Esophagus muscularis mucosa (tissue), 4 donors: Measurements from ENCODE around the gene IZUMO2. TPM values are rescaled to one million over a fixed set of nuclear protein-coding genes. Genes with fewer than 3 reads are reported as not detected.

ENCODE experiments used
- DNase-seq: peaks from one replicate; pipeline ENCODE4 v3.0.0-alpha.2; 2017; ENCODE audit errors: extremely low spot score
- H3K27ac ChIP-seq, 4 donors: fragments of 200-600 bp; sonication (generic); replicated peaks in 1 of 4; 1 replicate in 3 of 4; 2 replicates in 1 of 4; pipeline ENCODE4 v1.5.1; 2016 to 2019; ENCODE audit warnings: mild to moderate bottlenecking in 1 of 4
- H3K27me3 ChIP-seq, 4 donors: fragments of 200-600 bp; sonication (generic); one replicate each; pipeline versions ENCODE4 v1.5.1 to v1.6.0; 2016 to 2019
- H3K36me3 ChIP-seq, 4 donors: fragments of 200-600 bp; sonication (generic); one replicate each; pipeline ENCODE4 v1.5.1; 2016 to 2019
- H3K4me1 ChIP-seq, 4 donors: fragments of 200-600 bp; sonication (generic); one replicate each; pipeline ENCODE4 v1.5.1; 2016 to 2019
- H3K4me3 ChIP-seq, 4 donors: fragments of 200-600 bp; sonication (generic); 1 replicate in 2 of 4; 2 replicates in 2 of 4; pipeline ENCODE4 v1.5.1; 2016 to 2019; ENCODE audit warnings: mild to moderate bottlenecking in 4 of 4, moderate library complexity in 1 of 4
- H3K9me3 ChIP-seq, 4 donors: fragments of 200-600 bp; sonication (generic); 1 replicate in 3 of 4; 2 replicates in 1 of 4; pipeline ENCODE4 v1.5.1; 2016 to 2019
- CTCF ChIP-seq, 3 experiments: fragments of 200-600 bp in 2 of 3; fragments of 450-650 bp in 1 of 3; sonication (generic) in 2 of 3; IDR thresholded peaks; one replicate each; pipeline ENCODE4 v1.5.1; 2017 to 2019; ENCODE audit warnings: antibody characterized with exemption in 3 of 3, mild to moderate bottlenecking in 2 of 3, moderate library complexity in 1 of 3
- EP300 ChIP-seq: sonication (generic); formaldehyde crosslinking; IDR thresholded peaks from one replicate; pipeline ENCODE4 v1.6.1; 2017; ENCODE audit warnings: antibody characterized with exemption
- POLR2A ChIP-seq: fragments of 450-650 bp; IDR thresholded peaks from one replicate; pipeline ENCODE4 v1.6.1; 2017; ENCODE audit warnings: antibody characterized with exemption, moderate library complexity, mild to moderate bottlenecking, low read depth
- POLR2AphosphoS5 ChIP-seq, 2 donors: sonication (generic); formaldehyde crosslinking; IDR thresholded peaks; one replicate each; pipeline ENCODE4 v1.6.1; 2017; ENCODE audit warnings: antibody characterized with exemption in 2 of 2
- WGBS: methylation state at CpG from one replicate; pipeline ENCODE4 v1.1.5; 2018; 5-methylcytosine and 5-hydroxymethylcytosine counted together
- intact Hi-C: fragments of 100-400 bp; cut with DNase I; formaldehyde crosslinking; loops from one replicate; pipeline ENCODE4 v1.15.1; 2023
- total RNA-seq, 4 donors: library from RNA; depleted of rRNA; stranded (reverse); fragments of >200 nt; gene quantifications; one replicate each; pipeline versions ENCODE4 v1.1.0 to v1.2.1, GENCODE V29; 2016

IZUMO2 gene
- total RNA-seq, 4 donors from 2014 or later, result not detected

DNA sequence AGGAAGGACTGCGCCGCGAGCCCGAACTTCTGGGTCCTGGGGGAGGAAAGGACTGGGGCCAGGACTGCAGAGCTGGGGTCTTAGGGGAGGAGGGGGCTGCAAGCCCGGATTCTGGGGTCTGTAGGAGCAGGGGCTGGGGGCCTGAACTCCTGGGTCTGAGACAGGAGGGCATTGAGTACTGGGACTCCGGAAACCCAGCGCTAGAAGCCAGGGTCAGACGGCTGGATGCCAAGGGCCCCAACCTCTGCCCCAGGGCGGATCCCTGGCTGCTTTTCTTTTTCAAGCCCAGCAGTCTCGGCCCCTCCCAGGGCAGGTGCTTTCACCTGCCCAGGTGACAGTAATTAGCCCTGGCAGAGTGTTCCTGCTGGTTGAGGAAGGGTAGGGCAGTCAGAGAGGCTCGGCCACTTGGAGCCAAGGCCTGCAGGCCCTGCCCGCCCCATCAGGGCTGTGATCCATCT, 42.6 kb upstream of the IZUMO2 start:
- no peak for TF ChIP-seq CTCF (IDR thresholded peaks at IDR 0.05)
- TF ChIP-seq EP300, result no peak
- TF ChIP-seq POLR2A, result no peak
- no peak for TF ChIP-seq POLR2AphosphoS5 (IDR thresholded peaks at IDR 0.05)
- Histone ChIP-seq H3K4me3 (peak overlapping the region in 3 of 4 donors; percentile 31 to 48 (median 36)), H3K27me3 (peaks cover 0 to 64% (median 21%) of the 10 kb centered on the region in 4 donors), H3K4me1 (peaks cover 11 to 37% (median 27%) of the 10 kb centered on the region in 4 donors), H3K36me3 (peaks cover 0 to 4% (median 0%) of the 10 kb centered on the region in 4 donors), H3K9me3 (no peaks in the 10 kb centered on the region), H3K27ac (no peak overlapping the region)
- DNase-seq, result no peak
- intact Hi-C loops, result no loop called here
- 13% methylated on average over 4 of the region's 12 CpGs for WGBS

GRCh38 chr19:50204811-50205675, 42.0 kb upstream of the IZUMO2 start:
- TF ChIP-seq CTCF (IDR thresholded peaks at IDR 0.05) (no peak), POLR2AphosphoS5 (IDR thresholded peaks at IDR 0.05) (no peak), POLR2A (no peak), EP300 (no peak)
- Histone ChIP-seq H3K4me3 (peak overlapping the region in 3 of 4 donors; percentile 31 to 48 (median 36)), H3K27ac (no peak overlapping the region), H3K36me3 (no peaks in the 10 kb centered on the region), H3K9me3 (no peaks in the 10 kb centered on the region), H3K27me3 (peaks cover 0 to 68% (median 21%) of the 10 kb centered on the region in 4 donors), H3K4me1 (peaks cover 11 to 37% (median 27%) of the 10 kb centered on the region in 4 donors)
- 33% methylated on average over 8 of the region's 49 CpGs for WGBS
- intact Hi-C loops, result no loop called here
- no peak for DNase-seq

DNA sequence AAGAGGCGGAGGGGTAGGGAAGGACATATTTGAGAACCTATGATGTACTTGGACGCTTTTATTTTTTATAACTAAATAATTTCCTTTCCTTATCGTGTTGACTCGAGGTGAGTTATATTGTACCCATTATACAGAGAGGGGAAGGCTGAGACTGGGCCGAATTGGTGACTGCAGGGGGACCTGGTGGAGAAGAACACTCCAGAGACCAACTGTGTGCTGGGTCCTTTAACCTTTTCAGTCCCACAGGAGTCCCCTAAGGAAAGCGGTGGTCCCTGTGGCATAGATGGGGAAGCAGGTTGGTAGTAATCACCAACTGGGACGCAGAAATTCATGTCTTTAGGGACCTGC, 41.0 kb upstream of the IZUMO2 start:
- H3K9me3 ChIP-seq, result no peaks in the 10 kb centered on the region
- H3K4me3 ChIP-seq, result peak overlapping the region; percentile 50 to 72 (median 61)
- WGBS, result 63% methylated on average over 7 of the region's 7 CpGs
- no peaks in the 10 kb centered on the region for H3K36me3 ChIP-seq
- peaks cover 18 to 42% (median 31%) of the 10 kb centered on the region in 4 donors for H3K4me1 ChIP-seq
- no peak overlapping the region for H3K27ac ChIP-seq
- TF ChIP-seq CTCF (IDR thresholded peaks at IDR 0.05) (no peak), POLR2A (no peak), EP300 (no peak), POLR2AphosphoS5 (IDR thresholded peaks at IDR 0.05) (no peak)
- H3K27me3 ChIP-seq, result peaks cover 0 to 68% (median 21%) of the 10 kb centered on the region in 4 donors
- DNase-seq, result no peak
- intact Hi-C loops, result no loop called here

DNA sequence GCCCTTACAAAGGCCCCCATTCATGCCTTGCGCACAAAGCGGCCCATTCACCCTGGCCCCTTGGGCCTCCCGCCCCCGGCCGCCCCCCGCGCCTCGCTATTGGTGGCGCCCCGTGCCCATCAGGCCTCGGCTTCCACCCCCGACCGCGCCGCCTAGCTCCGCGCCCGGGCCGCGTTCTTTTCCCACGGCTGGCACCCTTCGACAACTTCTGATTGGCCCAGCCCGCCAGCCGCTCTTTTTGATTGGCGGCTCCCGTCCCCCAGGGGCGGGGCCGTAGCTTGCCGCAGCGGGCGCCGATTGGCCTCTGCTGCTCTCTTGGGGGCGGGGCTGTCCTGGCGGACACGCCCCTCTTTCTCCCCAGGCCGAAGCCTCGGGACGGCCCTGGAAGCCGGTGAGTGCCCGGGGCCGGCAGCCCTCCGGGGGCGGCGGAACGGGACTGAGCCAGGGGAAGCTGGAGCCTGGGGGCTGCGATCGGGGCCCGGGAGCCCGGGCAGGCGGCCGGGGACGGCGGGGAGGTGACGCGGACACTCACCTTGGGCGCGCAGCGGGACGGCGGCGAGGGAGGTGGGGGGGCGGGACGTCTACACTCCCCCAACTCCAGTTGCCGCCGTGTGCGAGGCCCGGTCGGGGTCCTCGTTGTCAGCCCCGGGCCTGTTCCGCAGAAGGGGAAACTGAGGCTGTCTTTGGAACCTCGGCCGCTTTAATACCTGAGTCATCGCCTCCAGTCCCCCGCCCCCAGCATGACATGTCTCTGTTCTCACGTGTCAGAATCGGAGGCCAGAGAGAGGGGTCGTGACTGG, 40.4 kb upstream of the IZUMO2 start, which contains the start of gene MYH14:
Gene MYH14 (plus strand): TSS at position 342 of the 800 bp plus-strand sequence. CDS start 6,744 bp downstream, outside the sequence.
- H3K36me3 ChIP-seq, result no peaks in the 10 kb centered on the region
- TF ChIP-seq POLR2AphosphoS5 (IDR thresholded peaks at IDR 0.05), result peak; percentile 46 to 65
- TF ChIP-seq POLR2A, result peak; percentile 64
- no peak for TF ChIP-seq CTCF (IDR thresholded peaks at IDR 0.05)
- peak within 1 kb of the TSS; percentile 50 to 72 (median 61) for H3K4me3 ChIP-seq
- DNase-seq, result peak; percentile 93
- no peaks in the 10 kb centered on the region for H3K9me3 ChIP-seq
- H3K27me3 ChIP-seq, result peaks cover 0 to 68% (median 21%) of the 10 kb centered on the region in 4 donors
- H3K27ac ChIP-seq, result peak within 1 kb of the TSS in 3 of 4 donors; percentile 45 to 71 (median 62)
- 6% methylated on average over 25 of the region's 78 CpGs for WGBS
- peaks cover 22 to 48% (median 36%) of the 10 kb centered on the region in 4 donors for H3K4me1 ChIP-seq
- intact Hi-C loops, result no loop called here
